Stimulated activated CD4-positive, alpha-beta T cell treated with anti-CD3 and anti-CD28 coated beads, Interleukin-12 subunit alpha, Interleukin-12 subunit beta, amount 100 ng/mL, for 48 hours (primary cell): ENCODE data around the gene HDGFL3.
"Not testable (repeated sequence)": the region's sequence is repeated elsewhere in the genome, so short reads cannot be mapped to it uniquely, and the experiment has no call there.

ENCODE experiments used
- DNase-seq, 3 donors: peaks; one replicate each; pipeline ENCODE4 v3.0.0-alpha.2; 2020; ENCODE audit warnings: low read depth in 2 of 3, low spot score in 1 of 3

HDGFL3 gene

GRCh38 chr15:83194528-83194927 lies 13.1 kb downstream of the HDGFL3 start:
- DNase-seq, result no peak

GRCh38 chr15:83193721-83194120 lies 13.9 kb downstream of the HDGFL3 start:
- DNase-seq, result no peak

- DNase-seq, result no peak
These were observed 14.9 kb downstream of the HDGFL3 start for GRCh38 chr15:83192742-83193141.

GRCh38 chr15:83190450-83190849 lies 17.2 kb downstream of the HDGFL3 start:
- DNase-seq, result no peak

GRCh38 chr15:83185561-83185960 lies 22.1 kb downstream of the HDGFL3 start:
- no peak for DNase-seq

- no peak for DNase-seq
These were observed 28.7 kb downstream of the HDGFL3 start for GRCh38 chr15:83178869-83179325.

- no peak for DNase-seq
These were observed 29.2 kb downstream of the HDGFL3 start for GRCh38 chr15:83178390-83178789.

GRCh38 chr15:83174891-83175290 lies 32.7 kb downstream of the HDGFL3 start:
- DNase-seq, result no peak

- no peak for DNase-seq
These were observed 37.0 kb downstream of the HDGFL3 start for GRCh38 chr15:83170474-83171165.

- not testable (repeated sequence) for DNase-seq
These were observed 38.0 kb downstream of the HDGFL3 start for GRCh38 chr15:83169576-83169975.

GRCh38 chr15:83166830-83167229 lies 40.8 kb downstream of the HDGFL3 start:
- no peak for DNase-seq

- DNase-seq, result no peak
These were observed 41.4 kb downstream of the HDGFL3 start for GRCh38 chr15:83166218-83166617.

- DNase-seq, result no peak
These were observed 42.7 kb downstream of the HDGFL3 start for GRCh38 chr15:83164771-83165404.

GRCh38 chr15:83164111-83164770 lies 43.4 kb downstream of the HDGFL3 start:
- DNase-seq, result no peak

- no peak for DNase-seq
These were observed 44.6 kb downstream of the HDGFL3 start for GRCh38 chr15:83163032-83163431.

- no peak for DNase-seq
These were observed 46.9 kb downstream of the HDGFL3 start for GRCh38 chr15:83160741-83161140.

- no peak for DNase-seq
These were observed 49.2 kb downstream of the HDGFL3 start for GRCh38 chr15:83158393-83158792.

GRCh38 chr15:83155942-83156341 lies 51.7 kb downstream of the HDGFL3 start:
- DNase-seq, result no peak

- no peak for DNase-seq
These were observed 54.3 kb downstream of the HDGFL3 start for GRCh38 chr15:83153288-83153687.

GRCh38 chr15:83144771-83145170 lies 62.9 kb downstream of the HDGFL3 start:
- DNase-seq, result no peak

- DNase-seq, result not testable (repeated sequence)
These were observed 65.5 kb downstream of the HDGFL3 start for GRCh38 chr15:83142151-83142550.

- DNase-seq, result no peak
These were observed 74.6 kb downstream of the HDGFL3 start for GRCh38 chr15:83132861-83133523.
